Mesendoderm (in vitro differentiated cells): ENCODE results near the gene SAT1.
A peak's percentile ranks its signal among the peaks of the same experiment; 100 is the strongest.

Experiments used
- DNase-seq: peaks from one replicate; pipeline ENCODE4 v3.0.0; 2013
- H2AK5ac ChIP-seq: 2 replicates; pipeline ENCODE4 v1.6.1; 2013; ENCODE audit warnings: low read length, inconsistent platforms
- H2BK120ac ChIP-seq: 2 replicates; pipeline ENCODE4 v1.6.1; 2013; ENCODE audit warnings: low read depth, mild to moderate bottlenecking, low read length, moderate library complexity, mixed read lengths
- H2BK15ac ChIP-seq: replicated peaks from 2 replicates; pipeline ENCODE4 v1.6.1; 2013; ENCODE audit warnings: low read depth, mild to moderate bottlenecking, moderate library complexity
- H2BK5ac ChIP-seq: 2 replicates; pipeline ENCODE4 v1.6.1; 2013; ENCODE audit warnings: low read length, inconsistent platforms
- H3K18ac ChIP-seq: 2 replicates; pipeline ENCODE4 v1.6.1; 2013; ENCODE audit warnings: mild to moderate bottlenecking, low read length, mixed read lengths
- H3K23ac ChIP-seq: one replicate; pipeline ENCODE4 v1.6.1; 2013; ENCODE audit warnings: low read length
- H3K27ac ChIP-seq: 2 replicates; pipeline ENCODE4 v1.5.1; 2013; ENCODE audit warnings: low read depth, mild to moderate bottlenecking, inconsistent platforms, low read length, moderate library complexity
- H3K27me3 ChIP-seq: 2 replicates; pipeline ENCODE4 v1.6.1; 2013; ENCODE audit warnings: low read length, control low read depth, mild to moderate bottlenecking, inconsistent platforms; ENCODE audit not compliant: insufficient read depth, poor library complexity
- H3K36me3 ChIP-seq: 2 replicates; pipeline ENCODE4 v1.6.1; 2013; ENCODE audit warnings: low read length, inconsistent platforms; ENCODE audit not compliant: control insufficient read depth, insufficient read depth
- H3K4ac ChIP-seq: one replicate; pipeline ENCODE4 v1.6.1; 2013; ENCODE audit warnings: low read depth, mild to moderate bottlenecking, low read length, moderate library complexity
- H3K4me1 ChIP-seq: 2 replicates; pipeline ENCODE4 v1.6.1; 2013; ENCODE audit warnings: low read depth, low read length, inconsistent platforms; ENCODE audit not compliant: control insufficient read depth
- H3K4me2 ChIP-seq: 2 replicates; pipeline ENCODE4 v1.6.1; 2013; ENCODE audit warnings: low read length
- H3K4me3 ChIP-seq: 2 replicates; pipeline ENCODE4 v1.5.1; 2013; ENCODE audit warnings: mild to moderate bottlenecking, low read length
- H3K56ac ChIP-seq: one replicate; pipeline ENCODE4 v1.6.1; 2013; ENCODE audit warnings: low read length
- H3K79me1 ChIP-seq: 2 replicates; pipeline ENCODE4 v1.6.1; 2013; ENCODE audit warnings: low read length, inconsistent platforms
- H3K79me2 ChIP-seq: 2 replicates; pipeline ENCODE4 v1.6.1; 2013; ENCODE audit warnings: mild to moderate bottlenecking, low read length; ENCODE audit not compliant: control insufficient read depth, insufficient read depth
- H3K9ac ChIP-seq: 2 replicates; pipeline ENCODE4 v1.6.1; 2013; ENCODE audit warnings: low read length, inconsistent platforms
- H4K5ac ChIP-seq: one replicate; pipeline ENCODE4 v1.6.1; 2013; ENCODE audit warnings: low read length
- H4K8ac ChIP-seq: one replicate; pipeline ENCODE4 v1.6.1; 2013; ENCODE audit warnings: low read depth, mild to moderate bottlenecking, control low read depth, low read length, moderate library complexity
- WGBS: extraction: QIAGEN DNeasy Blood & Tissue Kit; methylation state at CpG from one replicate; pipeline ENCODE4 v1.1.7; 2013; ENCODE audit warnings: low lambda C conversion rate, missing lambda C conversion rate; ENCODE audit not compliant: insufficient coverage; ENCODE audit errors: extremely low coverage; 5-methylcytosine and 5-hydroxymethylcytosine counted together

SAT1 gene

GRCh38 chrX:23756165-23756564 lies 26.8 kb upstream of the SAT1 start:
- Histone ChIP-seq H2BK120ac (no peak overlapping the region), H3K27ac (no peak overlapping the region), H4K8ac (no peak overlapping the region), H3K9ac (no peak overlapping the region), H3K79me1 (no peaks in the 10 kb centered on the region), H3K4me3 (no peak overlapping the region), H3K36me3 (no peaks in the 10 kb centered on the region), H3K23ac (no peak overlapping the region), H3K4me1 (no peaks in the 10 kb centered on the region), H2BK5ac (no peak overlapping the region), H3K4ac (no peak overlapping the region), H3K27me3 (no peaks in the 10 kb centered on the region), H4K5ac (no peak overlapping the region), H2AK5ac (no peak overlapping the region), H3K4me2 (no peak overlapping the region), H3K18ac (no peak overlapping the region), H3K79me2 (no peaks in the 10 kb centered on the region), H2BK15ac (no peak overlapping the region), H3K56ac (no peak overlapping the region)
- WGBS: no CpG with 5 or more reads among the region's 4 CpGs
- DNase-seq: peak; percentile 65

- Histone ChIP-seq H3K36me3 (no peaks in the 10 kb centered on the region), H3K79me1 (no peaks in the 10 kb centered on the region), H2BK5ac (no peak overlapping the region), H3K79me2 (no peaks in the 10 kb centered on the region), H3K9ac (no peak overlapping the region), H3K23ac (no peak overlapping the region), H2AK5ac (no peak overlapping the region), H3K27ac (no peak overlapping the region), H4K8ac (no peak overlapping the region), H3K27me3 (no peaks in the 10 kb centered on the region), H2BK15ac (no peak overlapping the region), H3K18ac (no peak overlapping the region), H4K5ac (no peak overlapping the region), H3K4me1 (no peaks in the 10 kb centered on the region), H2BK120ac (no peak overlapping the region), H3K4me3 (no peak overlapping the region), H3K4me2 (no peak overlapping the region), H3K4ac (no peak overlapping the region), H3K56ac (no peak overlapping the region)
- WGBS: no CpG with 5 or more reads among the region's 2 CpGs
- DNase-seq: no peak
Observed at GRCh38 chrX:23759821-23760220, 23.2 kb upstream of the SAT1 start.

GRCh38 chrX:23764188-23764984 lies 18.6 kb upstream of the SAT1 start:
- Histone ChIP-seq H3K18ac (no peak overlapping the region), H4K5ac (no peak overlapping the region), H4K8ac (no peak overlapping the region), H3K27me3 (no peaks in the 10 kb centered on the region), H3K56ac (no peak overlapping the region), H3K23ac (no peak overlapping the region), H3K79me2 (no peaks in the 10 kb centered on the region), H3K27ac (no peak overlapping the region), H3K4me2 (no peak overlapping the region), H3K9ac (no peak overlapping the region), H2BK120ac (no peak overlapping the region), H3K4me3 (no peak overlapping the region), H3K79me1 (no peaks in the 10 kb centered on the region), H2BK5ac (no peak overlapping the region), H3K4me1 (no peaks in the 10 kb centered on the region), H2BK15ac (no peak overlapping the region), H3K4ac (no peak overlapping the region), H2AK5ac (no peak overlapping the region), H3K36me3 (no peaks in the 10 kb centered on the region)
- WGBS: no CpG with 5 or more reads among the region's 4 CpGs
- no peak for DNase-seq

- no peak overlapping the region for H3K23ac ChIP-seq
- H2BK15ac ChIP-seq: no peak overlapping the region
- DNase-seq: no peak
- WGBS: no CpG with 5 or more reads among the region's 5 CpGs
- H3K4ac ChIP-seq: no peak overlapping the region
- no peaks in the 10 kb centered on the region for H3K36me3 ChIP-seq
- no peak overlapping the region for H3K4me2 ChIP-seq
- no peak overlapping the region for H2AK5ac ChIP-seq
- no peak overlapping the region for H3K4me3 ChIP-seq
- H3K79me2 ChIP-seq: no peaks in the 10 kb centered on the region
- H3K18ac ChIP-seq: no peak overlapping the region
- no peak overlapping the region for H3K27ac ChIP-seq
- no peak overlapping the region for H2BK5ac ChIP-seq
- no peak overlapping the region for H4K8ac ChIP-seq
- H3K56ac ChIP-seq: no peak overlapping the region
- H3K9ac ChIP-seq: no peak overlapping the region
- H3K4me1 ChIP-seq: no peaks in the 10 kb centered on the region
- no peaks in the 10 kb centered on the region for H3K27me3 ChIP-seq
- no peak overlapping the region for H2BK120ac ChIP-seq
- no peaks in the 10 kb centered on the region for H3K79me1 ChIP-seq
- H4K5ac ChIP-seq: no peak overlapping the region
Observed at GRCh38 chrX:23765449-23765848, 17.5 kb upstream of the SAT1 start.

GRCh38 chrX:23765868-23766267 lies 17.1 kb upstream of the SAT1 start:
- Histone ChIP-seq H3K4me2 (no peak overlapping the region), H3K23ac (no peak overlapping the region), H2AK5ac (no peak overlapping the region), H3K4me3 (no peak overlapping the region), H3K4me1 (no peaks in the 10 kb centered on the region), H3K9ac (no peak overlapping the region), H2BK15ac (no peak overlapping the region), H4K8ac (no peak overlapping the region), H3K56ac (no peak overlapping the region), H2BK120ac (no peak overlapping the region), H2BK5ac (no peak overlapping the region), H3K79me2 (no peaks in the 10 kb centered on the region), H3K4ac (no peak overlapping the region), H3K27ac (no peak overlapping the region), H3K27me3 (no peaks in the 10 kb centered on the region), H3K18ac (no peak overlapping the region), H3K79me1 (no peaks in the 10 kb centered on the region), H4K5ac (no peak overlapping the region), H3K36me3 (no peaks in the 10 kb centered on the region)
- WGBS: no CpG with 5 or more reads among the region's 16 CpGs
- no peak for DNase-seq
